ENCODE data around the gene SLC49A3. TPM values are rescaled to one million over a fixed set of nuclear protein-coding genes. Genes with fewer than 3 reads are reported as not detected.
A peak's percentile ranks its signal among the peaks of the same experiment; 100 is the strongest.

The SLC49A3 gene
- total and polyA plus RNA-seq, 10 donors, result 5.6 to 28.8 (median 17.0) TPM

DNA sequence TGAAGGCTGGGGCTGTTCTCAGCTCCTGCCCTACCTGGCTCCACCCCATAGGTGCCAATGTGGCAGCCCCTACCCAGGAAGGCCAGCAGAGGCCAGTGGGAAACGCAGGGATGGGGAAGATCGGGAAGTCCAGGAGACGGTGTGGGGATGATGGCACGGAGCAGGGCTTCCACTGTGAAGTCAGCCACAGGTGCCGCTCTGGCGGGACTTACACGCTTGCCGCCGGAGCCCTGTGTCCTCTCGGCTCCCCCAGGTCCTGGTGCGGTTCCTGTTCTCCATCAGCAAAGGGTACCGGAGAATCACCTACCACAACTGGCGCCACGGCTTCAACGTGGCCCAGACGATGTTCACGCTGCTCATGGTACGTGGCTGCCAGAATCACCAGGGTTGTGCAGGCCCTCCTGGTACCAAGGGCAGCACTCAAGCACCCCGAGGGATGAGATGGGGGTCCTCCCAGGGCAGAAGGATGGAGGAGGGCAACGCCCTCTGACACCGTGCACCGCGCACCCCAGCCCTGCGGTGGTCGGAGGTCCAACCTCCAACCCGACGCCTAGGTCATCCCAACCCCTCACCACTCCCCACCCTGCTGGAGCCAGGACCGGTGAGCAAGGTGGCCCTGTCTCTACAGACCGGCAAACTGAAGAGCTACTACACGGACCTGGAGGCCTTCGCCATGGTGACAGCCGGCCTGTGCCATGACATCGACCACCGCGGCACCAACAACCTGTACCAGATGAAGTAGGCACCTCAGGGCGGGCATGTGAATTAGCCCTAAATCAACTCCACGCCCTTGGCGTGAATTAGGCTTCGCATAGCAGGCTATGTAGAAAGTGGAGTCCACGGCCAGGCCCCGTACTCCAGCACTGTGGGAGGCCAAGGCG lies 26.8 kb downstream of the SLC49A3 start:
- TF ChIP-seq POLR2A (IDR thresholded peaks at IDR 0.05) (no peak), POLR2AphosphoS5 (IDR thresholded peaks at IDR 0.05) (no peak)
- TF ChIP-seq, protein P1, sequence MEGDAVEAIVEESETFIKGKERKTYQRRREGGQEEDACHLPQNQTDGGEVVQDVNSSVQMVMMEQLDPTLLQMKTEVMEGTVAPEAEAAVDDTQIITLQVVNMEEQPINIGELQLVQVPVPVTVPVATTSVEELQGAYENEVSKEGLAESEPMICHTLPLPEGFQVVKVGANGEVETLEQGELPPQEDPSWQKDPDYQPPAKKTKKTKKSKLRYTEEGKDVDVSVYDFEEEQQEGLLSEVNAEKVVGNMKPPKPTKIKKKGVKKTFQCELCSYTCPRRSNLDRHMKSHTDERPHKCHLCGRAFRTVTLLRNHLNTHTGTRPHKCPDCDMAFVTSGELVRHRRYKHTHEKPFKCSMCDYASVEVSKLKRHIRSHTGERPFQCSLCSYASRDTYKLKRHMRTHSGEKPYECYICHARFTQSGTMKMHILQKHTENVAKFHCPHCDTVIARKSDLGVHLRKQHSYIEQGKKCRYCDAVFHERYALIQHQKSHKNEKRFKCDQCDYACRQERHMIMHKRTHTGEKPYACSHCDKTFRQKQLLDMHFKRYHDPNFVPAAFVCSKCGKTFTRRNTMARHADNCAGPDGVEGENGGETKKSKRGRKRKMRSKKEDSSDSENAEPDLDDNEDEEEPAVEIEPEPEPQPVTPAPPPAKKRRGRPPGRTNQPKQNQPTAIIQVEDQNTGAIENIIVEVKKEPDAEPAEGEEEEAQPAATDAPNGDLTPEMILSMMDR (IDR thresholded peaks at IDR 0.05 in 8 of 11, conservative IDR thresholded peaks at IDR 0.05 in 3 of 11), result no peak

GRCh38 chr4:661231-661630 lies 27.7 kb downstream of the SLC49A3 start:
- DNase-seq, result peak; percentile 31
- peaks cover 0 to 8% (median 0%) of the 10 kb centered on the region in 6 donors for H3K36me3 ChIP-seq
- no peaks in the 10 kb centered on the region for H3K27me3 ChIP-seq (replicated peaks in 1 of 7)
- TF ChIP-seq, protein P1 (IDR thresholded peaks at IDR 0.05 in 8 of 11, conservative IDR thresholded peaks at IDR 0.05 in 3 of 11), result no peak
- TF ChIP-seq POLR2AphosphoS5 (IDR thresholded peaks at IDR 0.05) (no peak), POLR2A (IDR thresholded peaks at IDR 0.05) (no peak)
- H3K9me3 ChIP-seq, result no peaks in the 10 kb centered on the region
- peaks cover 3 to 34% (median 19%) of the 10 kb centered on the region in 6 donors for H3K4me1 ChIP-seq
- no peak overlapping the region for H3K27ac ChIP-seq
- no peak overlapping the region for H3K4me3 ChIP-seq
- WGBS, 5 donors, result 87 to 100% (median 95%) methylated on average over 3 of the region's 3 CpGs
- intact Hi-C loops (cut with DNase I; ENCODE audit: low total_unique reads), result no loop called here

More for the DNA sequence above, 26.8 kb downstream of the SLC49A3 start:
- Histone ChIP-seq H3K4me1 (peaks cover 3 to 34% (median 19%) of the 10 kb centered on the region in 6 donors), H3K27me3 (replicated peaks in 1 of 7) (no peaks in the 10 kb centered on the region), H3K36me3 (peaks cover 0 to 8% (median 0%) of the 10 kb centered on the region in 6 donors), H3K9me3 (no peaks in the 10 kb centered on the region), H3K27ac (no peak overlapping the region), H3K4me3 (no peak overlapping the region)
- WGBS, 5 donors, result 94 to 97% (median 96%) methylated on average over 21 to 42 of the region's 42 CpGs
- intact Hi-C loops (cut with DNase I; ENCODE audit: low total_unique reads), result no loop called here
- peak; percentile 75 for DNase-seq

DNA sequence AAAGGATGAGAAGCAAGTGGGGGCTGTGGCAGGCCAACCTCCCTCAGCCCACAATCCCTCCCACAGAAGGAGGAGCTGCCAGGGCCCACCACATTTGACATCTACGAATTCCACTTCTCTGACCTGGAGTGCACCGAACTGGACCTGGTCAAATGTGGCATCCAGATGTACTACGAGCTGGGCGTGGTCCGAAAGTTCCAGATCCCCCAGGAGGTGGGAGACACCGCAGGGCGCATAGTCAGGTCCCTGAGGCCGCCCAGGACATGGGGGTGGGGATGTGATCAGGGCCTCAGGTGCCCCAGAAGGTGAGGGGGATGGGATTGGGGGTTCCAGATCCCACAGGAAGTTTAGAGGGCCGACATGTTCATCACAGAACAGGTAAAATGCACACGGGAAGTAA lies 28.6 kb downstream of the SLC49A3 start:
- no peak for TF ChIP-seq POLR2A (IDR thresholded peaks at IDR 0.05)
- TF ChIP-seq POLR2AphosphoS5 (IDR thresholded peaks at IDR 0.05), result no peak
- TF ChIP-seq, protein P1 (IDR thresholded peaks at IDR 0.05 in 8 of 11, conservative IDR thresholded peaks at IDR 0.05 in 3 of 11), result no peak
- intact Hi-C loops (cut with DNase I; ENCODE audit: low total_unique reads), result no loop called here
- Histone ChIP-seq H3K4me1 (peaks cover 3 to 31% (median 19%) of the 10 kb centered on the region in 6 donors), H3K27ac (no peak overlapping the region), H3K27me3 (replicated peaks in 1 of 7) (peaks cover 0 to 2% (median 0%) of the 10 kb centered on the region in 7 donors), H3K4me3 (no peak overlapping the region), H3K9me3 (no peaks in the 10 kb centered on the region), H3K36me3 (peaks cover 0 to 8% (median 0%) of the 10 kb centered on the region in 6 donors)
- 89 to 97% (median 95%) methylated on average over 10 of the region's 10 CpGs for whole genome bisulfite sequencing, 5 donors
- peak; percentile 55 for DNase-seq

DNA sequence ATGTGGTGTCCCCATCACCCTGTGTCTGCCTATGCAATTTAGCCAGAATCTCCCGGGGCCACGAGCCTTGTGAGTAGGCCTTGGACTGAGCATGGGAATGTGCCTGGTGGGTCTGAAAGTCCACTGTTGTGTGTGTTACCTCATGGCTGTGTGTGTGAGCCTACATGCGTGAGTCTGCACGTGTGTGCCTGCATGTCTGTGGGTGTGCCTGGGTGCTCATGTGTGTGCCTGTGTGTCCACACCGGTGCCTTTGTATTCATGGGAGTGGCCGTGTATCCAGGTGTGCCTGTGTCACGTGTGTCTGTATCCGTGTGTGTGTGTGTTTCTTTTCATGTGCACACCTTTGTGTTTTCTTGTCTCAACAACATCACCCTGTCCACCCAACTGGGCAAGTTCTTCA lies 29.1 kb downstream of the SLC49A3 start:
- TF ChIP-seq, protein P1 (IDR thresholded peaks at IDR 0.05 in 8 of 11, conservative IDR thresholded peaks at IDR 0.05 in 3 of 11), result no peak
- TF ChIP-seq POLR2AphosphoS5 (IDR thresholded peaks at IDR 0.05), result no peak
- TF ChIP-seq POLR2A (IDR thresholded peaks at IDR 0.05), result no peak
- Histone ChIP-seq H3K9me3 (no peaks in the 10 kb centered on the region), H3K4me1 (peaks cover 3 to 25% (median 15%) of the 10 kb centered on the region in 6 donors), H3K27me3 (replicated peaks in 1 of 7) (peaks cover 0 to 7% (median 0%) of the 10 kb centered on the region in 7 donors), H3K36me3 (peaks cover 0 to 8% (median 0%) of the 10 kb centered on the region in 6 donors), H3K4me3 (no peak overlapping the region), H3K27ac (no peak overlapping the region)
- DNase-seq, result peak; percentile 17
- 89 to 98% (median 93%) methylated on average over 8 of the region's 8 CpGs for WGBS, 5 donors
- intact Hi-C loops (cut with DNase I; ENCODE audit: low total_unique reads), result no loop called here
